NCI-H526 treated with DMSO at 0.1 percent for 48 hours (cell line): ENCODE results near the gene NCOA6.
A peak's percentile ranks its signal among the peaks of the same experiment; 100 is the strongest.

Experiments used
- DNase-seq: peaks from one replicate; lab custom pipeline; 2025; lab: John Stamatoyannopoulos, UW

NCOA6 gene

GRCh38 chr20:34825530-34826362, at the start of gene NCOA6:
Gene NCOA6 (minus strand): TSS chr20:34825651. CDS start chr20:34782355, 43,296 bp downstream.
- DNase-seq = peak; percentile 82

DNA sequence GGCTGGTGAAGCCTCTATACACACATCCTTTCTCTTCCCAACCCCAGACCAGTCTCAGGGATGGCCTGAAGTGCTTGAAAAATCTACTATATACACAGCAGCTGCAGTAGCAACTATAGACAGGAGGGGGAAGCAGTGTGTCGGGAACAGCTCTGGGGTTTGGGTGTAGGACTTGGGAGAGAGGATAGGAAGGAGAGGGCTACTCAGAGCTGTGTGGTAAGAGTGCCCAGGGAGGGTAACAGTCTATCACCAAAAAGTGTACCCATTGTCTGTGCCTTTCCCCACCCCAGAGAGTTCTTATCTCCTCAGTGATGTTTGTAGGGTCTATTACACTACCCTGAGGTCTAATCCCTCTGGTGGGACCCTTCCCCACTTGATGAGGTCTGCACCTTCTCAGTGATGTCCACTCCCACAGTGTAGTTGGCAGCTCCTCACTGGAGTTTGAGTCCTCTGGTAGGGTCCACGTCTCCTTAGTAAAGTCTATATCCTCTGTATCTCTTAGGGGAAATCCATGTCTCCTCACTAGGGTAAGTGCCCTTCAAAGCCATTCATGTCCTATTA, 48.7 kb upstream of the NCOA6 start:
- DNase-seq = peak; percentile 91

GRCh38 chr20:34873583-34874093, 48.2 kb upstream of the NCOA6 start:
- DNase-seq = no peak

GRCh38 chr20:34872622-34873224, 47.3 kb upstream of the NCOA6 start, which contains the start of gene GGT7:
Gene GGT7 (minus strand): TSS chr20:34872856. CDS start chr20:34872815, 41 bp downstream.
- peak; percentile 73 for DNase-seq

- DNase-seq = no peak
Measured at GRCh38 chr20:34871966-34872621, 46.6 kb upstream of the NCOA6 start.

GRCh38 chr20:34871320-34871926, 46.0 kb upstream of the NCOA6 start:
- no peak for DNase-seq

GRCh38 chr20:34864216-34864615, 38.8 kb upstream of the NCOA6 start:
- DNase-seq = no peak

GRCh38 chr20:34863421-34863965, 38.0 kb upstream of the NCOA6 start:
- no peak for DNase-seq

GRCh38 chr20:34862724-34863123, 37.3 kb upstream of the NCOA6 start:
- no peak for DNase-seq

GRCh38 chr20:34861386-34862084, 36.1 kb upstream of the NCOA6 start:
- no peak for DNase-seq

GRCh38 chr20:34859826-34860545, 34.5 kb upstream of the NCOA6 start:
- no peak for DNase-seq

GRCh38 chr20:34859367-34859766, 33.9 kb upstream of the NCOA6 start:
- no peak for DNase-seq

DNA sequence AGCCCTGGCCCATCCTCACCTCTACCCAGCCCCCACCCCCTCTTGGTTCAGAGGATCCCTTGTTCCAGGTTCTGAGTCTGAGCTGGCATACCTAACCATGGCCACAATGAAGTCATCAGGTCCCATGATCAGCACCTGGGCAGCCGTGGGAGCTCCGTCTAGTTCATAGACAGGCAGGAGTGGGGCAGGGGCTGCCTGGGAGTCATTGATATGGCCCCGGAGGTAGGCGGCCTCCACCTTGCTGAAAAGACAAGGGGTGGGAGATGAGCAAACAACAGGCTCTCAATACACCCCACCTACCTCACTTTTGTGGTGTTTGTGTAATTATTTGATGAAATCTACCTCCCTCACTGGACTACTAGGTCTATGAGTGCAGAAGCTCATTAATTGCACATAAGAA, 26.8 kb upstream of the NCOA6 start:
- DNase-seq = no peak

- no peak for DNase-seq
Measured at GRCh38 chr20:34850969-34851368, 25.5 kb upstream of the NCOA6 start.

DNA sequence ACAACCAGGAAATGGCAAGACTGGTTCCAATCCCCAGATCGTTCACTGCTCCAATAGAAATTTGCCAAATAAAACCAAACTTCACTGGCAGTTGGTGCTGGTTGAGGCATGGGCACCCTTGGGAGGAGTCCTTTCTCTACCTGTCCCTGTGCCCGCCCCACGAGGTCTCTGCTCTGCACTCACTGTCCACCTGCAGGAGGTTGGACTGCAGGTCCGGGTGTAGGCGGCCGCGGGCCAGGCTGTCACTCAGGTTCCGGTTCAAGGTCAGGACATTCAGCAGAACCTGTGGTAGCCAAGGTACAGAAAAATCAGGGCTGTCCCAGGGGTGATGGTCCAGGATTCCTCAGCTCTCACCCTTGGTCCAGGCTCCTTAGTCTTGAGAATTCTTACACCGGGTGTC, 24.3 kb upstream of the NCOA6 start:
- no peak for DNase-seq

- DNase-seq = no peak
Measured at GRCh38 chr20:34848597-34848996, 23.1 kb upstream of the NCOA6 start.

GRCh38 chr20:34843421-34843820, 18.0 kb upstream of the NCOA6 start:
- no peak for DNase-seq

DNA sequence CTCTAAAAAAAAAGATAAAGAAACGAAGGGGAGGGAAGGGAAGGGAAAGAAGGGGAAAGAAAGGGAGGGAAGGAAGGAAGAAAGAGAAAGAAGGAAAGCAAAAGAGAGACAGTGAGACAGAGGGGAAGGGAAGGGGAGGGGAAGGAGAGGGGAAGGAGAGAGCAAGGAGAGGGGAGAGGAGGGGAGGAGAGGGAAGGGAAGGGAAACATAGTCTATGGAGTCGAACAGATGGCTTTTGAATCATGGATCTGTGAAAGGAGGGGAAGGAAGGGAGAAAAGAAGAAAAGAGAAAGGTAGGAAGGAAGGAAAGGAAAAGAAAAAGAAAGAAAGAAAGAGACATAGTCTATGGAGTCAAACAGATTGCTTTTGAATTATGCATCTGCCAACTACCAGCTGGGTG, 16.7 kb upstream of the NCOA6 start:
- no peak for DNase-seq

GRCh38 chr20:34834459-34834893, 9.0 kb upstream of the NCOA6 start:
- DNase-seq = peak; percentile 78

- DNase-seq = no peak
Measured at GRCh38 chr20:34831936-34832335, 6.5 kb upstream of the NCOA6 start.
